ENCODE data around the gene CDCP2.
"Not testable (repeated sequence)": the region's sequence is repeated elsewhere in the genome, so short reads cannot be mapped to it uniquely, and the experiment has no call there.

The CDCP2 gene

DNA sequence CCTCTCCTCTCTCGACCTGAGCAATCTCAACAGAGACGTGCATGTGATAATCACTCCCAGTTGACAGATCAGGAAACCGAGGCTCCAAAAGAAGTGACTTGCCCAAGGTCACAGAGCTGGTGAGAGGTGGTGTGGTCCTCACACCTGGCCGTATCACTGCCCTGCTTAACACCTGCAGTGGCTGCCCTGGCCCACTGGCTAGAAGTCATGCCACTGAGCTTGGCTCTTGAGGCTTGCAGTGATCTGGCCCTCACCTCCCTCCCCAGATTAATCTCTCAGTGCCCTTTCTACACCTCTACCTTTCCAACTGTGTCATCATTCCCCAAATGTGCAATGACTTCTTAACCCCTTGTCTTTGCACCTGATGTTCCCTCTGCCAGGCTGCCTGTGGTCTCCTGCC lies 38.8 kb downstream of the CDCP2 start:
- DNase-seq: no peak

DNA sequence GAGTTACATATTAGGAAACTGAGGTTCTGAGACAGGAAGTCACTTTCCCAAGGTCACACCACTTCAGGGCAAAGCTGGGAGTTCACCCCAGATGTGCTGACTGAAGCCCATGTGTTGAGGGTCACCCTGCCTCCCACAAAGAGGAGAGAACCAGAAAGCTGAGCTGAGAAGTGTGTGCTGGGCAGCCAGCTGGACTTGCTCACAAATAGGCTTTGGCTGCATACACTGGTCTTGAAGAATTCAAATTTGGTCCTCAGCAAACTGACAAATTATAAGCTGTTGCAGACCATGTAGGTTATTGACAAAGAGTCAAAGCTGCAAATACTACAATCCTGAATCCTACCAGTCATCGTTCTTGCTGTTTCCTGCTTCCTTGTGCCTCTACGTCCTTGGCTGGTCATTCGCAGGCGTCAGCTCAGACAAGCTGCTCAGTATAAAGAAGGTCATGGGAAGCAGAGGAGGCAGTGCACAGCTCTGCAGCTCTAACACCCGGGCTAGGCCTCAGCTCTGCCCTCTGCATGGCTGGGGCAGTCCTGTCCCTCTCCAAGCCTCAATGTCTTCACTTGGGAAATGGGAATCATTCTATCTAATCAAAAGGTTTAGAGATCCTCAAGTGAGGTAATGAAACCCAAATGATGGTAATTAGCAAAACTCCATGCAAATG lies 40.0 kb downstream of the CDCP2 start:
- DNase-seq: no peak

DNA sequence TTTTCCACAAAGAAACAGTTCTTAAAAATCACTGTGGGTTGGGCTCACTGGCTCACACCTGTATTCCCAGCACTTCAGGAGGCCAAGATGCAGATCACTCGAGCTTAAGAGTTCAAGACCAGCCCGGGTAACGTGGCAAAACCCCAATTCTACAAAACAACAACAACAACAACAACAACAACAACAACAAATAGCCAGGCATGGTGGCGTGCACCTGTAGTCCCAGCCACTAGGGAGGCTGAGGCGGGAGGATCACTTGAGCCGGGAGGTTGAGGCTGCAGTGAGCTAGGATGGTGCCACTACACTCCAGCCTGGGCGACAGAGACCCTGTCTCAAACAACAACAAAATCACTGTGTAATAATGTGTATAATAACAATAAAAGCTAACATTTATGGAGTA lies 40.8 kb downstream of the CDCP2 start:
- DNase-seq: no peak

DNA sequence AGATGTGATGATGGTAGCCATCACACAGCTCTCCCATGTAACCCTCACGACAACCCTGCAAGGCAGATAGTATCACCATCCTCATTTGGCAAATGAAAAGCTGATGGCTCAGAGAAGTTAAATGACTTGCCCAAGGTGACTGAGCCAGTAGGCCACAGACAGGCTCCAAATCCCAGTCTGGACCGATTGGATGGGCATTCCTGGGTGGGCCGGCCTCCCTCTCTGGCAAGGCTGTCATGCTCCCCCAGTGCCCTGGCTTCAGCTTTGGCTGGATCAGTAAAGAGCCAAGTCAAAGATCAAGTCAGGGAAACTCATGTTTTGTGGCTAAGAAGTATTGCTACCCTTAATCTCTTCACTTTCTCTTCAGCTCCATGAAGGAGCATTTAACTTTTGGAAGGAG lies 41.2 kb downstream of the CDCP2 start:
- DNase-seq: no peak

DNA sequence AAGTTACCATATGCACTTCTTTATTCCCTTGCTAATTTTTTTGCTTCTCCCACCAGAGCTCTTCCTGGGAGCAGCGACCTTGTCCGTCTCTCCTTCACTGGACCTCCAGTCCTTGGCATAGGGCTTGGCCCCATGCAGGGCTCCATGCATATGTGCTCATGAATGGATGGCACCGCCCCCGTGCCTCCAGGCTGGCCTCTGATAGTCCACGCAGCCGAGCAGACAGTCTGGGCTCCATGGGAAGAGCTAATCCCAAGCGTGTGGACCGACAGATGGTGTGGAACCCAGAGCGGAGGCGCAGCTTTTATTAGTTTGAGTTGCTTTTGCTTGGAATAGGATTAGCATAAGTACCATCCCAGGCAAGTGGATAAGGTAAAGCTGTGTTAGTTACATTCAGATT lies 41.8 kb downstream of the CDCP2 start:
- no peak for DNase-seq

DNA sequence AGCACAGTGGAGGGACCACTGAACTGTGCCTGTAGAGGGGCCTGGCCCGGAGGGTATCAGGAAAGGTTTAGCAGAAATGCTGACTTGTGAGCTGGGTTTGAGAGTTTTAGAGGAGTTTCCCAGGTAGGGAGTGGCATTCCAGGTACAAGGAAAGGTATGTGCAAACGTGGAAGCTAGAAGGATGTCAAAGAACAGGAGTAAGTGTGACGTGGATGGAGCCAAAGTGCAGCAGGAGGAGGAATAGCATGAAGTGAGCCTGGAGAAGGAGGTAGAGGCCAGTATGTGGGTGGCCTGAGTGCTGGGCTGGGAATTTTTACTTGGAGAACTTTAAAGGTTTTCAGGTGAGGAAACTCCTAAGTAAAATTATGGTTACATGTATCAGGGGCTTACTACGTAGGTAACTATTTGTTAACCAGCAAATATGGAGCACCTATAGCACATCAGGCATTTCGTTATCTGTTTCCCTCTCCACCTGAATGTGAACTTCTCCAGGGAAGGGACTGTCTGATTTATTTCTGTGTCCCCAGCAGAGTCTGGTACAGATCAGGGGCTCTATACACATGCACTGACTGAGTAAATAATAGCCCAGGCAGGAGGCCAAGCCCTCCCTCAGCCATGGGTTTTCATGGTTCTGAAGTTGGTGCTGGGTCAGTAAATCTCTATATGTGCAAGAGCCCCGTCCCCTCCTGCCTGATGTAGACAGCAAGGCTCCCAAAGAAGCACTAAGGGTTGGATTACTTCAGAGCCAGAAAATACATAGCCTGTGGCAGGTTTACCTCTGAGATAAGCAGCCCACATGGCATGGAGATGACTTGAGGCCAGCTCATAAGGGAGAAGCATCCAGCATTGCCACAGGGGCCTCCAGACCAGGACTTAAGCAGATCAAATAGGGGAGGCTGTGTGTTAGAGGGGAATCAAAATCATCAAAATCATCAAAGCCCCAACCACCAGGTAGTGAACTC lies 43.4 kb downstream of the CDCP2 start:
- DNase-seq: no peak

DNA sequence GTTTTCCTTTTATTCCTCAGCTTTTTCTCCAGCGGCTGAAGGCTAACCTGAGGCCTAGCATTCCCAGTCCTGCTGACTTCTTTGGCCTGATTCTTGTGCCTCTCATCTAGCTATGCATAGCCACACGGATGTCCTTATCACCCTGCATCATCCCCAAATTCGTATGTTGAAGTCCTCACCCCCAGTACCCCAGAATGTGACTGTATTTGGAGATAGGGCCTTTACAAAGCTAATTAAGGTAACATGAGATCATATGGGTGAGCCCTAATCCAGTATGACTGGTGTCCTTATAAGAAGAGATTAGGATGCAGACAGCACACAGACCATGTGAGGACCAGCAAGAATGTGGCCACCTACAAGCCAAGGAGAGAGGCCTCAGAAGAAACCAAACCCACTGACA lies 44.6 kb downstream of the CDCP2 start:
- no peak for DNase-seq

DNA sequence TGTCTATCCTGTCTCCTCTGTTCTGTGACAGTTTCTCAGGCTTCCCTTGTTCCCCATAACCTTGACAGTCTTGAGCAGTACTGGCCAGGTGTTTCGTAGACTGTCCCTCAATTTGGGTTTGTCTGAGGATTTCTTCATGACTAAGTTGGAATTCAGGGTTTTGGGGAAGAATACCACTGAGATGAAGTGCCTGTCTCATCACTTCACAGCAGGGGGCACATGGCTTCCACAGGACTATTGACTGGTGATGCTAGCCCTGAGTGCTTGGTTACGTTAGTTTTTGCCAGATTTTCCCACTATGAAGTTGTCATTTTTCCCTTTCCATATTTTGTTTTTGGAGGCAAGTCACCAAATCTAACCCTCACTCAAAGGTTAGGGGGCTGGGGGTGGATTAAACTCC lies 45.7 kb downstream of the CDCP2 start:
- DNase-seq: no peak

DNA sequence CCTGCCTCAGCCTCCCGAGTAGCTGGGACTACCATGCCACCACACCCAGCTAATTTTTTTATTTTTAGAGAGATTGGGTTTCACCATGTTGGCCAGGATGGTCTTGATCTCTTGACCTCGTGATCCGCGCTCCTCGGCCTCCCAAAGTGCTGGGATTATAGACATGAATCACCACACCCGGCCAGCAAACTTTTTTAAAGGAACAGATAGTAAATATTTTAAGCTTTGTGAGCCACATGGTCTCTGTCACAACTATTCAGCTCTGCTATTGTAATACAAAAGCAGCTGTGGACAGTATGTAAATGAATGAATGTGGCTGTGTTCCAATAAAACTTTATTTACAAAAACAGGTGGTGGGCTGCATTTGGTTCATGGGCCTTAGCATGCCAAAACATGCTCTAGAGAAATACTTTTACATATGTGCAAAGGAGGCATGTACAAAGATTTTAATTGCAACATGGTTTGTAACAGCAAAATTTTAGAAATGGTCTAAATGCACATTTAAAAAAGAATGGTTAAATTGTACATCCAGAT lies 47.0 kb downstream of the CDCP2 start:
- DNase-seq: no peak

DNA sequence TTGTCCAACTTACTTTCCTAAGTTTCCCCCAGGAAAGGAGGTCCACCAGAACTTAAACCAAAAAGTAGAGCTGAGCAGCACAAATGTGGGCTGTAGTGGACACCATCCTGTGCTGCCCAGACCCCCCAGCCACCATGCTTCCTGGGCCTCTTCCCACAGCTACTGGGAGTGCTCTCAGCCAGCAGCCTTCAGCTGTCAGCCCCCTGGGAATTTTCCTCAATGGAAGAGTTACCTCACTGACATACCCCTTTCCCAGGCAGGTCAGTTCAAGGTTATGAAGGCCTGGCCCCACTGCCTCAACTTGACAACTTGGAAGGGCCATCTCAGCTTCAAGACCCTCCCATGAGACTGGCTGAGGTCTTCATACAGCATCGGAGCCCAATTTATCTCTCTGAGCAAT lies 47.7 kb downstream of the CDCP2 start:
- no peak for DNase-seq

DNA sequence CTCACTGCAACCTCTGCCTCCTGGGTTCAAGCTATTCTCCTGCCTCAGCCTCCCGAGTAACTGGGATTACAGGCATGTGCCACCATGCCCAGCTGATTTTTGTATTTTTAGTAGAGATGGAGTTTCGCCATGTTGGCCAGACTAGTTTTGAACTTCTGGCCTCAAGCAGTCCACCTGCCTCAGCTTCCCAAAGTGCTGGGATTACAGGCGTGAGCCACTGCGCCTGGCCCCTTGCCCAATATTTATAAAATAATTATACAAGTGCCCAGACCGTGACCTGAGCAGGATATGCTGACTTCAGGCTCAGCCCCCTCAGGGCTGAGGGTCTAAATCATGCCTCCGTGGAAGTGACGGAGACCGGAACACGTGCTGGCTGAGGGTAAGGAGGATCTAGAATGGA lies 48.2 kb downstream of the CDCP2 start:
- not testable (repeated sequence) for DNase-seq

DNA sequence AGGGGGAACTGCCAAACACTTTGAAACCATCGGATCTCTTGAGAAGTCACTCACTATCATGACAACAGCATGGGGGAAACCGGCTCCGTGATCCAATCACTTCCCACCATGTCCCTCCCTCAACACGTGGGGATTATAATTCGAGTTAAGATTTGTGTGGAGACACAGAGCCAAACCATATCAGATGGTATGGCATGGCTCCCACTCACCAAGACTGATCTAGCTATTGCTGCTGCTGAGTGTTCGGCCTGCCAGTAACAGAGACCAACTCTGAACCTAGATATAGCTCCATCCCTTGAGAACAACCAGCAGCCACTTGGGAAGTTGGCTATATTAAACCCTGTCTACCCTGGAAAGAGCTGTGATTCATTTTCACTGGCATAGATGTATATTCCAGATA lies 49.4 kb downstream of the CDCP2 start:
- no peak for DNase-seq

DNA sequence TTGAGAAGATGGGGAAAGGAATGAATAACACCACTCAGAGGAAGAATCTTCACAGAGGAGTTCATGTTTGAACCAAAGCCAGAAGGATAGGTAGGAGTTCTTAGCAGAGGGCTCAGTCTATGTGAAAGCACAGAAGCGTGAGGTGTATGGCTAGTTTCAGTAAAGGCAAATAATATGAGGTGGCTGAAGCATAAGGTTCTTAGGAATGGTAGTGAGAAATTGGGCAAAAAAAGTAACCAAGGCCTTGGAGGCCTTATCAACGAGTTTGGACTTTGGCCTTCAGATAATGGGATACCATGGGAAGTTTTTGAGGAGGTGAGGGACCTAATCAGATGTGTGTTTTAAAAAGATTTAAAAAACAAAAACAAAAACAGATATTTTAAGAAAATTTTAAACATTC lies 52.3 kb downstream of the CDCP2 start:
- no peak for DNase-seq

DNA sequence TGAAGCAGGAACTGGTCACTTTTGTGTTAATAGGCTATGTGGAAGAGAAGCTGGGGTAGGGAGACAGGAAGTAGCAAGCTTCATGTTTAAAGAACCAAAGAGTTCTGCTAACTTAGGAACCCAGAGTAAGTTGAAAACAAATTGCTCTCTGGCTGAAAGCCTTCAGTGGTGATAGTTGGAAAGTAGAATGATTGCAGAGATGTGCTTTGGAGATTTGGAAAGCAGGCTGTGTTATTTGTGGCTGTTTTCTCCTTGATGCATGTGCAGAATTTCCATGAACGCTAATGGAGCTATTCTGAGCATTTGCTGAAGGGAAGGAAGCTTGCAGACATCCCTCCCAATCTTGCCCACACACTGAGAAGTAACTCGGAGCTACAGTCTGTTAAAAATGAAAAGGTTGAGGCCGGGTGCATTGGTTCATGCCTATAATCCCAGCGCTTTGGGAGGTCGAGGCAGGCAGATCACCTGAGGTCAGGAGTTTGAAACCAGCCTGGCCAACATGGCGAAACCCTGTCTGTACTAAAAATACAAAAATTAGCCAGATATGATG lies 53.7 kb downstream of the CDCP2 start:
- DNase-seq: no peak

DNA sequence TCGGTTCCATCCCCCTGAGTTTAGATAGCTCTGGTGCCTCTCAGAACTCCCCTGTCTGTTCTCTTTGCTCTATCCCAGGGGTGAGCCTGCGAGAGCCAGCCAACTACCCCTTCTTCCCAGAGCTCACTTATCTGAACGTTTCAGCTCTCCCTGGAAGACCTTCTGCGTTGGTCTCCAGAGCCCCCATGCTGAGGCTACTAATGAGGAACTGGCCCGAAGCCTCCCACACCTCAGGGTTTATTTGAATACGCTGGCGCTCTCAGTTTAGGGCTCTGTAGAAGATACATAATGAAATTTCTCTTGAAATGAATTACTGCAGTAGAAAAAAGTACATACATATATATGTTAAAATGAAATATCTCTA lies 55.9 kb downstream of the CDCP2 start:
- no peak for DNase-seq

DNA sequence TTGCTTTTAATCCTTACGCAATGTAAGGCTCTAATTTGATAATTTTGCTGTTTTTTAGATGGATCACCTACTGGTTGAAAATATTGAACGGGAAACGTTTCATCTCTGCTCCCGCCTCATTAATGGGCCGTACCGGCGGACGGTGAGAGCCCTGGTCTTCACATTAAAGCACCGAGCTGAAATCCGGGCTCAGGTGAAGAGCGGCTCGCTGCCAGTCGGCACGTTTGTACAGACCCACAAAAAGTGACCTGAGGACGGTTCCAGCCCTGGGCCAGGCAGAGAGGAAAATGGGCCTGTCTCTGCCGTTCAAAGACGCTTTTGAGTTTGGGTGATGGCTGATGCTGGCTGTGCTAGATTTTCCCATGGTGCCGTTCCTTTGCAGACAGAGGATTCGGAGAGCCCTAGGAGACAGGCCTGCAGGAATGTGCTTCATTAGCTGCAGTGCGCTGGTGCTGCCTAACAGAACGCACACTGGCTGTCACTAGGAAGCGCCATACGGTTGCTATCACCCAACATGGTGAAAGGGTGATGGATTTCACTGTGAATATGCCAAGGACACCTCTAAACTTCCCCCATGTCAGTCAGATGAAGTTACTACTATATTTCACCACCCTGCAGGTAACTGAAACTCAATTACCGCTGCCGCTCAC lies 56.4 kb downstream of the CDCP2 start:
- DNase-seq: no peak

DNA sequence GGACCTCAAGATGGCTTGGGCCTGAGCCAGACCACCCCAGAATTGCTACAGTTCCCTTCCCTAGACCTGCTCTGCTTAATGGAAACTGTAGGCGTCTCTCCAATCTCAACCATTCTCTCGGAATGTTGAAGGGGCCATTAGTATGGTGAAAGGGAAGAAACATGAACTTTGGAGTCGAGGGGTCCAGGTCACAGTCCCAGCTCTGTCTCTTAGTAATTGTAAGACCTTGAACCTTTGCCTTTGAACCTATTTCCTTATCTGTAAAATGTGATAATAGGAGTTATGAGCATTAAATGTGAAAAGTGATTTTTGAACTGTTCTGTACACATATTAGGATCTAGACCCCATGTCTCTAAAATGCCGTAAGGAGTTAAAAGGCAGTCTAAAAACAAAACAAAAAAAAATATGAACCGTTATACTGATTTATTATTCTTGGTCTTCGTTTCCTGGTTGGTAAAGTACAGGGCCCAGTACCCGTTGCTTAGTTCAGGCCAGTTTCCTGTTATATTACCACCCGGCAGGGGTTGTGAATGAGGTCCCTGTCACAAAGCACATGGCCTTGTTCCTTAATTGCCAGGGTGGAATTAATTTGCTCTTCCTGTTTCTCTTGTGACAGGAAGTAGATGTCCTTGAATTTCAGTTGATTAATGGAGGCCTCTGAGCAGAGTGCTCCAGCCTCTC lies 57.1 kb downstream of the CDCP2 start:
- DNase-seq: no peak

DNA sequence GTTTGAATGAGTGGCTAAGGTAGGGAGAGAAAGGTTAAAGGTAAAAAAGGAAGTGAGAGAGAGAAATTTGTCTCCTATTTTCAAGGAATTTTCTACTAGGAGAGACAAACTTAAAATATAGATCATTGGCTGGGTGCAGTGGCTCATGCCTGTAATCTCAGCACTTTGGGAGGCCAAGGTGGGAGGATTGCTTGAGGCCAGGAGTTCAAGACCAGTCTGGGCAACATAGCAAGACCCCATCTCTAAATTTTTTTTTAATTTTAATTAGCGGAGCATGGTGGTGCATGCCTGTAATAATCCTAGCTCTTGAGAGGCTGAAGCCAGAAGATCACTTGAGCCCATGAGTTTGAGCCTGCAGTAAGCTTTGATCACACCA lies 58.1 kb downstream of the CDCP2 start:
- not testable (repeated sequence) for DNase-seq

DNA sequence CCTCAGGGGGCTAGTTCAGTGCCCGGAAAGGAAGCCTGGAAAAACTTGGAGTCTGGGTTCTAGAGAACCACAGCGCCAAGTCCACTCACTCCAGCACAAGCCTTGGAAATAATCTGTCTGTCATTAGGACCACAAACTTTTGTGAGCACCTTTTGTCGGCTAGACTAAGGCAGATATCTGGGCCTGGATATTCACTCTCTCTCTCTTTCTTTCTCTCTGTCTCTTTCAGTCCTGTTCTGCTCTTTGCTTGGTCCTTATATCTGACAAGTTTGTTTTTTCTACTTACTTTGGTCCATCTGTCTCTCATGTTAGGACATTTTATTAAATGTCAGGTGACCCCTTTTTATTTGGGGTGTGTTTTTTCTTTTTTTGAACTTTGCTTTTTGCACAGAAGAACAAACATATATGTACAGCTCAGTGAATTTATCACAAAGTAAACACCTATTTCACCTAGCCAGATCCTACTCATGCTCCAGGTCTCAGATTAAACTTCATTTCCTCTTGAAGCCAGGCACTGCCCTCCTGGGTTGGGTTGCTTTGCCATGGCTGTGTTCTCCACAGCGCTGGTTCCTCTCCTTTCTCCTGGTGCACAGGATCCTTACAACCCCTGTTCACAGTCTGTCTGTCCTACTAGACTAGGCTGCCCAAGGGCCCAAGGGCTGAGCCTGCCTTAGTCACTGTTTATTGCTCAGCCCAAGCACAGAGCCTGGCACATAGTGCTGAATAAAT lies 58.6 kb downstream of the CDCP2 start:
- DNase-seq: no peak

DNA sequence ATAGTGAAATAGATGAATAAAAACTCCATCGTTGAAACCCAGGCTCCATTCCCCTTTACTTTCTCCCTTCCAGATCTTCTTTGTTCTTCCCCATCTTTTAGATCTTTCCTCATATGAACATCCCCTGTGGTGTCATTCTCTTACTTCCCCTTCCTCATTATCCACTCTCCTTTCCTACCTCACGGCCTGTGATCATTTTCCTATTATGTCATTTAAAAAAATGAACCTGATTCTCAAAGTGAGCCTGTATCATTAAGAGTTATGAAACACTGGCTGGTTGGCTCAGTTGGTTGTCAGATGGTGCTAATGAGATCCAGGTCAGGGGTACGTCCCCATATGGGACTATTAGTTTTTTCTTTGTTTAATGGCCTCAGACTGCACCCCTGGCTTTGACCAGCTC lies 61.1 kb downstream of the CDCP2 start:
- DNase-seq: no peak

DNA sequence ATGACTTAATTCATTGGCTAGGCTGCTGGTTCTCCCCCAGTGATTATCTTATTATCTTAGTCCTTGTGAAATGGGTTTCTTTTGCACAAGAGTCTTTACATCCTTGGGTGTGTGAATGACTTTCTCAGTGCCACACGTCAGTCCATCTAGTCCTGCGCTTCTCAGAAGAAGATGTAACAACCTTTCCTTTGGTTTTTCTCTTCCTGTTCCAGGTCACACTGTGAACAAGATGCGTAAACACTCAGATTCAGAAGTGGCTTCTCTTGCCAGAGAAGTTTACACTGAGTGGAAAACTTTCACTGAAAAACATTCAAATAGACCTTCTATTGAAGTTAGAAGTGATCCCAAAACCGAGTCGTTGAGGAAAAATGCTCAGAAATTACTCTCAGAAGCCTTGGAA lies 64.4 kb downstream of the CDCP2 start:
- no peak for DNase-seq

DNA sequence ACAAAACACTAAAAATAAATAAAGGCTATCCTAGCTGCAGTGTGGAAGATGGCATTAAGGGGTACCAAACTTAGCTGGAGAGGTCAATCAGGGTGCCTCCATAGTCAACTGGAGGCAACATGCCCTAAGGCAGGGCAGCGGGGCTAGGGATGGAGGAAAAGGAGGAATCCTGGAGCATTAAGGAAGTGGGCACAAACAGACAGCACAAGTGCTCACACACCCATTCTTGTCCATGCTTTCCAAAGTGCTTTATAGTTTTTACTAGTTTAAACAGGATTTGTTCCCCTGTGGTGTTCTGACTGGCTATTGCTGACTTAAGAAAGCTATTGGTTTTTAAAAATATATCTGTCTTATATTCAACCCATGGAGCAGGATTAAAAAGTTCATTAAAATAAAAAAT lies 66.0 kb downstream of the CDCP2 start:
- no peak for DNase-seq
